Liver (tissue), 3 donors: Measurements from ENCODE around the gene AARSD1.

ENCODE experiments used
- GABPA ChIP-seq, 2 donors: IDR thresholded peaks in 1 of 2; conservative IDR thresholded peaks in 1 of 2; 2 replicates each; pipeline ENCODE4 v1.6.1; 2016; ENCODE audit warnings: antibody characterized with exemption in 2 of 2, mild to moderate bottlenecking in 1 of 2, moderate library complexity in 1 of 2
- RAD21 ChIP-seq, 2 donors: IDR thresholded peaks; 2 replicates each; pipeline ENCODE4 v1.6.1; 2016; ENCODE audit warnings: antibody characterized with exemption in 2 of 2, mild to moderate bottlenecking in 2 of 2
- YY1 ChIP-seq: IDR thresholded peaks from 2 replicates; pipeline ENCODE4 v1.6.1; 2016; ENCODE audit warnings: antibody characterized with exemption, mild to moderate bottlenecking
- TF ChIP-seq, protein P1 (sequence below): fragments of 150-350 bp; IDR thresholded peaks from 2 replicates; pipeline ENCODE4 v1.5.1; 2017; ENCODE audit warnings: improper control_type of control experiment, low read depth, low read length; ENCODE audit not compliant: missing input control
- TF ChIP-seq, protein P2 (sequence below): IDR thresholded peaks from 2 replicates; pipeline ENCODE4 v1.6.1; 2016; ENCODE audit warnings: antibody characterized with exemption
- TF ChIP-seq, protein P3 (sequence below): IDR thresholded peaks from 2 replicates; pipeline ENCODE4 v1.6.1; 2016; ENCODE audit warnings: antibody characterized with exemption, mild to moderate bottlenecking
- TF ChIP-seq, protein P4 (sequence below): IDR thresholded peaks from 2 replicates; pipeline ENCODE4 v1.6.1; 2016; ENCODE audit warnings: antibody characterized with exemption
- donor health status: healthy.
- donor health status: healthy.

DNA sequence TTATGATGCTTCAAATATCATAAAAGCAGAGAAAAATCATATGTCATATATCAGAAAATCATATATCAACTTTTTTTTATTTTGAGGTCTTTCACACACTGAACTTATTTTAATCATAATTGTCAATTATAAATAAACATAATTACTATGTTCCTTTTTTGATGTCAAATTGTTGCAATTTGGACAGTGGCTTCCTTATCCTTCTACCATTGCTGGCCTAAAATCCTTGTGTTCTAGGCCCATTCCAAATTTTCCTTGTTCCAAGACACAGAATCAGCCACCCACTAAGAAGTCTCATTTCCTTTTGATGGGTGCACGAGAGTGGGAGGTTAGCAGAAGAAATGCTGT, 34.8 kb downstream of the AARSD1 start:
- TF ChIP-seq, protein P1, sequence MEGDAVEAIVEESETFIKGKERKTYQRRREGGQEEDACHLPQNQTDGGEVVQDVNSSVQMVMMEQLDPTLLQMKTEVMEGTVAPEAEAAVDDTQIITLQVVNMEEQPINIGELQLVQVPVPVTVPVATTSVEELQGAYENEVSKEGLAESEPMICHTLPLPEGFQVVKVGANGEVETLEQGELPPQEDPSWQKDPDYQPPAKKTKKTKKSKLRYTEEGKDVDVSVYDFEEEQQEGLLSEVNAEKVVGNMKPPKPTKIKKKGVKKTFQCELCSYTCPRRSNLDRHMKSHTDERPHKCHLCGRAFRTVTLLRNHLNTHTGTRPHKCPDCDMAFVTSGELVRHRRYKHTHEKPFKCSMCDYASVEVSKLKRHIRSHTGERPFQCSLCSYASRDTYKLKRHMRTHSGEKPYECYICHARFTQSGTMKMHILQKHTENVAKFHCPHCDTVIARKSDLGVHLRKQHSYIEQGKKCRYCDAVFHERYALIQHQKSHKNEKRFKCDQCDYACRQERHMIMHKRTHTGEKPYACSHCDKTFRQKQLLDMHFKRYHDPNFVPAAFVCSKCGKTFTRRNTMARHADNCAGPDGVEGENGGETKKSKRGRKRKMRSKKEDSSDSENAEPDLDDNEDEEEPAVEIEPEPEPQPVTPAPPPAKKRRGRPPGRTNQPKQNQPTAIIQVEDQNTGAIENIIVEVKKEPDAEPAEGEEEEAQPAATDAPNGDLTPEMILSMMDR: no peak
- TF ChIP-seq YY1: no peak
- TF ChIP-seq, protein P2, sequence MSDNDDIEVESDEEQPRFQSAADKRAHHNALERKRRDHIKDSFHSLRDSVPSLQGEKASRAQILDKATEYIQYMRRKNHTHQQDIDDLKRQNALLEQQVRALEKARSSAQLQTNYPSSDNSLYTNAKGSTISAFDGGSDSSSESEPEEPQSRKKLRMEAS: no peak
- TF ChIP-seq RAD21 (IDR thresholded peaks at IDR 0.05): no peak
- TF ChIP-seq, protein P3, sequence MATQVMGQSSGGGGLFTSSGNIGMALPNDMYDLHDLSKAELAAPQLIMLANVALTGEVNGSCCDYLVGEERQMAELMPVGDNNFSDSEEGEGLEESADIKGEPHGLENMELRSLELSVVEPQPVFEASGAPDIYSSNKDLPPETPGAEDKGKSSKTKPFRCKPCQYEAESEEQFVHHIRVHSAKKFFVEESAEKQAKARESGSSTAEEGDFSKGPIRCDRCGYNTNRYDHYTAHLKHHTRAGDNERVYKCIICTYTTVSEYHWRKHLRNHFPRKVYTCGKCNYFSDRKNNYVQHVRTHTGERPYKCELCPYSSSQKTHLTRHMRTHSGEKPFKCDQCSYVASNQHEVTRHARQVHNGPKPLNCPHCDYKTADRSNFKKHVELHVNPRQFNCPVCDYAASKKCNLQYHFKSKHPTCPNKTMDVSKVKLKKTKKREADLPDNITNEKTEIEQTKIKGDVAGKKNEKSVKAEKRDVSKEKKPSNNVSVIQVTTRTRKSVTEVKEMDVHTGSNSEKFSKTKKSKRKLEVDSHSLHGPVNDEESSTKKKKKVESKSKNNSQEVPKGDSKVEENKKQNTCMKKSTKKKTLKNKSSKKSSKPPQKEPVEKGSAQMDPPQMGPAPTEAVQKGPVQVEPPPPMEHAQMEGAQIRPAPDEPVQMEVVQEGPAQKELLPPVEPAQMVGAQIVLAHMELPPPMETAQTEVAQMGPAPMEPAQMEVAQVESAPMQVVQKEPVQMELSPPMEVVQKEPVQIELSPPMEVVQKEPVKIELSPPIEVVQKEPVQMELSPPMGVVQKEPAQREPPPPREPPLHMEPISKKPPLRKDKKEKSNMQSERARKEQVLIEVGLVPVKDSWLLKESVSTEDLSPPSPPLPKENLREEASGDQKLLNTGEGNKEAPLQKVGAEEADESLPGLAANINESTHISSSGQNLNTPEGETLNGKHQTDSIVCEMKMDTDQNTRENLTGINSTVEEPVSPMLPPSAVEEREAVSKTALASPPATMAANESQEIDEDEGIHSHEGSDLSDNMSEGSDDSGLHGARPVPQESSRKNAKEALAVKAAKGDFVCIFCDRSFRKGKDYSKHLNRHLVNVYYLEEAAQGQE: no peak
- no peak for TF ChIP-seq GABPA (IDR thresholded peaks at IDR 0.05 in 1 of 2, conservative IDR thresholded peaks at IDR 0.05 in 1 of 2)
- TF ChIP-seq, protein P4, sequence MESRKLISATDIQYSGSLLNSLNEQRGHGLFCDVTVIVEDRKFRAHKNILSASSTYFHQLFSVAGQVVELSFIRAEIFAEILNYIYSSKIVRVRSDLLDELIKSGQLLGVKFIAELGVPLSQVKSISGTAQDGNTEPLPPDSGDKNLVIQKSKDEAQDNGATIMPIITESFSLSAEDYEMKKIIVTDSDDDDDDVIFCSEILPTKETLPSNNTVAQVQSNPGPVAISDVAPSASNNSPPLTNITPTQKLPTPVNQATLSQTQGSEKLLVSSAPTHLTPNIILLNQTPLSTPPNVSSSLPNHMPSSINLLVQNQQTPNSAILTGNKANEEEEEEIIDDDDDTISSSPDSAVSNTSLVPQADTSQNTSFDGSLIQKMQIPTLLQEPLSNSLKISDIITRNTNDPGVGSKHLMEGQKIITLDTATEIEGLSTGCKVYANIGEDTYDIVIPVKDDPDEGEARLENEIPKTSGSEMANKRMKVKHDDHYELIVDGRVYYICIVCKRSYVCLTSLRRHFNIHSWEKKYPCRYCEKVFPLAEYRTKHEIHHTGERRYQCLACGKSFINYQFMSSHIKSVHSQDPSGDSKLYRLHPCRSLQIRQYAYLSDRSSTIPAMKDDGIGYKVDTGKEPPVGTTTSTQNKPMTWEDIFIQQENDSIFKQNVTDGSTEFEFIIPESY: no peak
